ENCODE data around the gene SKAP2.

The SKAP2 gene

DNA sequence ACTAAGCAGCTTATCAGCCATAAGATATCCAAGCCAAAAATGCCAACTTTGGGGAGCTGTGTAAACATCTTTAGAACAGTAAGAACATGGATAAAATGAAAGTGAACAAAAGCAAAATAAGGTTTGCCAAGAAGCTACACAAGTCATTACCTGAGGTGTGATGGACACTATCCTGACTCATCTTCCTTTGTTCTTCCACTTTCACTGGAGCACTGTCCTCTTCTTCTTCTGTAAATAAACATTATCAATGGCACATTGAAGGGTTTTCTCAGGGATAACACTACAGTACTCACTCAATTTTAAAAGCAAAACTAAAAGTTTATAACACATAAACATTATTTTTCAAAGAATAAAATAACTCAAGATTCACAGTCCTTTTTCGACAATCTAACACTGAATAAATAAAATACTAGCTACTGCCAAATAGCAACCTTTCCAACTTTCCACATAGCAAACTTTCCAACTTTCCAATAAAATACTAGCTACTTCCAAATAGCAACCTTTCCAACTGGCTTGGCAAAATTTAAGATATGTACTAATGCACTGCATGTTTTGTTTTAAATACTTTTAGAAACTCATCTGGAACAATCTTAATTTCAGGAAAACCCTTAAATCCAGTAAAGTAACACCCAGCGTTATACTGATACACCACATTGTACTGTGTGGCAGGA, 174.1 kb downstream of the SKAP2 start:
- no peak for DNase-seq

DNA sequence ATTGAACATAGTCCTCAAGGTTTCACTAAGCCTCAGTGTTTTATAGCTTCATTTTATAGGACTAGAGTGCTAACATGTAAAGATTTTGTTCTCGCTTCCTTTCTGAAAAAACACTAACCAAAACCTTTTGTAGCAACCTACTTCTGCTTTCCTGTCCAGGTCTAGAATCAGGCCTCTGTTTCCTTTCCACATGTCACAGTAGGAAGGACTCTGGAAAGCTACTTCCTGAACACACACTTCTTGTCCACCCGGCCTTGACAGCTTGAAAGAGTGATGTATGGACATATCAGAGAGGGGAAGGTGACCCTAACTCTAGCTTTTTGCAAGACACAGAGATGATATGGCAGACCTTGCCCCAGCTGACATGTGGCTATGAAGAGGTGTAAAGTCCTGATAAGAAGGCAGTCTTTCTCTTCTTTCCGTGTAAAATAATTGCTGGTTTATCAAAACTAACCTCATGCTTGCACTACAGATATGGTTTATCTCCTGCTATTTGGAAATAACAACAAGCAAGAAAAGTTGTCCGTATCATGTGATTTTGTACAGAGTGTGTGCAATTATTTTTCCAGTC, 175.4 kb downstream of the SKAP2 start:
- DNase-seq: no peak

GRCh38 chr7:26688388-26688787, 176.0 kb downstream of the SKAP2 start:
- DNase-seq: no peak

- no peak for DNase-seq
Measured at GRCh38 chr7:26687032-26687431, 177.4 kb downstream of the SKAP2 start.

GRCh38 chr7:26686448-26686981, 177.9 kb downstream of the SKAP2 start:
- peak; percentile 66 for DNase-seq

- DNase-seq: no peak
Measured at GRCh38 chr7:26685606-26686005, 178.8 kb downstream of the SKAP2 start.

DNA sequence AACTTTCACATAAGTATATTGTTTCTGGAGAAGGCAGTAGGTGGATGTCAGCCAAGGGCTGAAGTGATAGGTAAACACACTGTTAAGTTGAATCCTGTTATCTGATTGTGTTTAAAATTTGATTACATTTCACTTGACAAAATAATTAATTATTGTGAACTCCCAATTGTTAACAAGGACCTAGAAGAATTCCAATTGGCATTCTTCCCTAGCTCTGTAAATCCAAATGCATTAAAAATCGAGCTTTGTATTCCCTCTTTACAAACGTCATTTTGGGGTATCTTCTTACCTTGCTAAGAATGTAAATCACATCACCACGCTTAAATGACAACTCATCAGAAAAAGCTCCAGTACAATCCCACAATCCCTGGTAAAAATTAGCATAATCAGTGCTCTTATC, 179.9 kb downstream of the SKAP2 start:
- DNase-seq: peak; percentile 70

DNA sequence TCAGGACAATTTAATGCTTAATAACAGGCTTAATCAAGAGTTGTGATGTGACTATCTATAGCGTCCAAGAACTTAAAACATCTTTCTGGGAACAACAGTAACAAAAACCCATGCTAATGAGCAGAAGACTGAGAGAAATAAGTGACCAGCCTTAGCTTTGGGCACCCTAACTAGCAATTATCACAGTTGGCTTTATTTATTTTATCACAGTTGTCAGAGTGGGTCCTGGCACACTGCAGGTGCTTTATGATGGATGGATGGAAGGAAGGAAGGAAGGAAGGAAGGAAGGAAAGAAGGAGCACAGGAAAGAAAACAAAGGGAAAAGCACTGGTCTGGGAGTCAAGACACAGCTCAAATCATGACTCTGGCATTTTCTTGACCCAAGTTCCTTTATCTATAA, 181.1 kb downstream of the SKAP2 start:
- DNase-seq: no peak

GRCh38 chr7:26681819-26682418, 182.5 kb downstream of the SKAP2 start:
- peak; percentile 37 for DNase-seq

DNA sequence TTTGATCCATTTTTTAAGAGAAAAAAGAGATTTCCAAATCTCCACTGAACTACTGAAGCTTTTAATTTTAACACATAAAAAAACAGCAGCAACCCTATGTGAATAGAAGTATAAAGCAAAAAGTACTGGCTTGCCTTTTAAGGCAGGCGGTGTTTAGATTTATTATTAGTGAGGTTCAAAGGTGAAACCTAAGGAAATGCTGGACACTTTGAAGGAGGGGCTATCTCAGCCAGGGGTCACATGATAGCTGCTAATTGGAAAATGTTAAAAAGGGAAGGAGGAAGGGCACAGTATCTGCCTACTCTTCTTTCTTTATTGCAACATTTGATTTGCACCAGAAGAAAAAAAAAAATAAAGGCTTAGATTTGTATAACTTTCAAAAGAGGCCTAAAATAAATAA, 183.8 kb downstream of the SKAP2 start:
- no peak for DNase-seq

- DNase-seq: no peak
Measured at GRCh38 chr7:26675143-26675887, 189.1 kb downstream of the SKAP2 start.

DNA sequence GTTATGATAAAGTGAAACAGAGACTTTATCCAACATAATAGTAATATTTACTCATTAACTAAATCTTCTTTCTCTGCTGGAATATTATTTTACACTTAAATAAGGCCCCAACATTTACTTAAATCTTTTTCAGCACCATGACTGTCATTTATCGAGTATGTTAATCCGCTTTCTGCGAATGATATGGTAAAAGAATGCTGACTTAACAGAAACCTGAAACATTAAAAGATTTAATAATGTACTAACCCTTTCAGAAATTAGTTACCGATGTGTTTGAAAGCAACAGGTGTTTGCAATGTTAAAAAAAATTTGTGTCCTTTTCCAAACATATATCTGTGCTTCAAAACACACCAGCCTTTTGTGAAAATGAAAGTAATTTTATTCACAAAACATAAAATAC, 190.5 kb downstream of the SKAP2 start:
- DNase-seq: no peak

DNA sequence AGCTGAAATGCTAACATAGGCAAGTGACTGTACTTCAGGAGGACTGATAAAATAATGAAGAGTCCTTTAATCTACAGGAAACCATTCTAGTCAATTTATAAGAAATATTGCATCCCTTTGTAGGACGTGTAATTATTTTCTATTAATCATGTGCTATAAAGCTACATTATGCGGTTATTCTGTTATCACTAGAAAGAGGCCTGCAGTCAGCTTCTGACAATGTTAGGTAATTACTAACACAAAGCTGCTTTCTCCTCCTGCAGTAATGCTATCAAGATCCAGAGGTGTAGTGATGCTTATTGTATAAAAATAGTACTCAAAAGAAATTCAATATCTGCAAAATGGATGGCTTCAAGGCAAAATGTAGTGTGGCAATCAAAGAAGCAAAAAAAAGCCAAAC, 191.1 kb downstream of the SKAP2 start:
- DNase-seq: no peak

DNA sequence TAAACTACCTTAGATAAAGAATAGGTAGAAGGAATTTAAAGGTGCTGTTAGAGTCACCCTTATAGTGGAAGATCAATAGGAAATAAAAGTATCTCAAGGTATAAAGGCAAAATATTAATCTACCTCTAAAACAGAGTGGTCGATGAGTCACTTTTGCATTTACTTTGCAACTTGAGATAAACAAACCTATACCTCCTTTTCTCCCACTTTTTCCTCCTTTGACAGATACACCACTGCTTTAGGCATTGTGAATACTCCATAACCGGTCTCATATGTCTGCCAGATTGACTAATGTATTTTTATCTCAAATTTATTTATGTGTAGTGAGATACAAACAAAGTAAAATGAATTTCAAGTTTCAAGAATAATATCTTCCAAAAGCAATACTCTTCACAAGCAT, 193.5 kb downstream of the SKAP2 start:
- no peak for DNase-seq

DNA sequence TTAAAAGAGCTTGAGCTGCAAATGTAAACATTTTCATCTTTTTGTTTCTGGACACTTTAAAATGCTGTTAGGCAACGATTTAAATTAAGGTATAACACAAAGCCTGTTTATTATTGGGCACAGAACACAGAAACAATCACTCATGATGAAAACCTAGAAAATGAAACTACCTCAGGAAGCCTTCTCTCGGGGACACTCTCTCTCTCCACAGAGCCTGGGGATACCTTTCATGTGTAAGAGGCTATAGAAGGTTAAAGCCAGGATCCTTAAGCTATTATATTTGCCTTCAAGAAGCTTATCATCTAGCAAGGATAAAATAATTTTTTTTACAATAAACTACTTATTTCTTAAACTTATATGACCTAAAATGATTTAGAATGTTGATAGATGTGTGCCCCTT, 194.1 kb downstream of the SKAP2 start:
- DNase-seq: no peak

- DNase-seq: no peak
Measured at GRCh38 chr7:26668821-26669220, 195.6 kb downstream of the SKAP2 start.

GRCh38 chr7:26667514-26668133, 196.8 kb downstream of the SKAP2 start:
- DNase-seq: peak; percentile 100

GRCh38 chr7:26664735-26665416, 199.5 kb downstream of the SKAP2 start:
- DNase-seq: no peak

GRCh38 chr7:26664274-26664673, 200.1 kb downstream of the SKAP2 start:
- DNase-seq: no peak

DNA sequence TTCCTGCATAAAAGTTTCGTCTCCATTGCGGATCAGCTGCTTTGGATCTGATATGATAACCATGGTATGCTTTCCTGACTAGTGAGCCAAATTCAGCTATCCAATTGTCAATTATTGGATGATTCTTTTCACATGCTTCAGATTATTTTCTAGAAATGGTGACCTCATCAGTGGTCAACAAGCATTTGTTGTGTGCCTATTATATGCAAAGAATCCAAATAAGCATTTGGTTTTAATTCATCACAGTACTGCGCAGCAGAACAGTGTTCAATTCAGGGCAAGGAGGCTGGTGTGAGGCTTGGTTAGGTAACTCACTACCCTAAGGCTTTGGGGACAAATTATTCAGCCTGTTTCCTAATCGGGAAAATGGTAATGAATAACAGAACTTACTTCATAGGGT, 200.5 kb downstream of the SKAP2 start:
- no peak for DNase-seq

GRCh38 chr7:26662646-26663045, 201.7 kb downstream of the SKAP2 start:
- no peak for DNase-seq

- peak; percentile 85 for DNase-seq
Measured at GRCh38 chr7:26659121-26659520, 205.3 kb downstream of the SKAP2 start.

Measured in NCI-H1092 treated with DMSO at 0.1 percent for 48 hours (cell line).